ENCODE results near the gene PEX16.

The PEX16 gene

DNA sequence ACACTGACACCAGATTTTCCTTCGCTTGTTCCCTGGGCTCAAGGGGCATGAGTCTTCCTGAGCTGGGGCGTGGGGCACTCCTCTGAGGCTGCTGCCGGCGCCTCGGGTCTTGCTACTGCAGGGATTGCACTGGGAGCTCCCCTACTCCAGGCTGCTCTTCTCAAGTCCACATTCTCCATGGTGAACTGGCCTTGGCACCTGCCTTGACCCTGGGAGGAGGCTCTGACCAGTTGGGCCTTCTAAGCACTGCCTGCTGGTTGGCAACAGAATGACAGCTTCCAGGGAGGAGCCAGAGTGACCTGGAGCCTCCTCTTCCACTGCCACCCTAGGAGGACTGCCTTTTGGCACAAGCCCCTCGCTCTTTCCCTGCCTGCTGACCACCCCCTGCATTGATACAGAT is 20.1 kb downstream of the PEX16 start:
- Histone ChIP-seq H3K36me3 (peaks cover 0 to 5% (median 0%) of the 10 kb centered on the region in 3 donors), H3K9me3 (no peaks in the 10 kb centered on the region), H3K4me1 (peaks cover 0 to 21% (median 21%) of the 10 kb centered on the region in 4 donors), H3K27me3 (peaks cover 0 to 21% of the 10 kb centered on the region in 2 donors), H3K27ac (no peak overlapping the region), H3K4me3 (no peak overlapping the region)
- TF ChIP-seq, protein P1, sequence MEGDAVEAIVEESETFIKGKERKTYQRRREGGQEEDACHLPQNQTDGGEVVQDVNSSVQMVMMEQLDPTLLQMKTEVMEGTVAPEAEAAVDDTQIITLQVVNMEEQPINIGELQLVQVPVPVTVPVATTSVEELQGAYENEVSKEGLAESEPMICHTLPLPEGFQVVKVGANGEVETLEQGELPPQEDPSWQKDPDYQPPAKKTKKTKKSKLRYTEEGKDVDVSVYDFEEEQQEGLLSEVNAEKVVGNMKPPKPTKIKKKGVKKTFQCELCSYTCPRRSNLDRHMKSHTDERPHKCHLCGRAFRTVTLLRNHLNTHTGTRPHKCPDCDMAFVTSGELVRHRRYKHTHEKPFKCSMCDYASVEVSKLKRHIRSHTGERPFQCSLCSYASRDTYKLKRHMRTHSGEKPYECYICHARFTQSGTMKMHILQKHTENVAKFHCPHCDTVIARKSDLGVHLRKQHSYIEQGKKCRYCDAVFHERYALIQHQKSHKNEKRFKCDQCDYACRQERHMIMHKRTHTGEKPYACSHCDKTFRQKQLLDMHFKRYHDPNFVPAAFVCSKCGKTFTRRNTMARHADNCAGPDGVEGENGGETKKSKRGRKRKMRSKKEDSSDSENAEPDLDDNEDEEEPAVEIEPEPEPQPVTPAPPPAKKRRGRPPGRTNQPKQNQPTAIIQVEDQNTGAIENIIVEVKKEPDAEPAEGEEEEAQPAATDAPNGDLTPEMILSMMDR (IDR thresholded peaks at IDR 0.05), result no peak
- no peak for DNase-seq
- intact Hi-C loops (cut with DNase I; ENCODE audit: low total_unique reads), result no loop called here

DNA sequence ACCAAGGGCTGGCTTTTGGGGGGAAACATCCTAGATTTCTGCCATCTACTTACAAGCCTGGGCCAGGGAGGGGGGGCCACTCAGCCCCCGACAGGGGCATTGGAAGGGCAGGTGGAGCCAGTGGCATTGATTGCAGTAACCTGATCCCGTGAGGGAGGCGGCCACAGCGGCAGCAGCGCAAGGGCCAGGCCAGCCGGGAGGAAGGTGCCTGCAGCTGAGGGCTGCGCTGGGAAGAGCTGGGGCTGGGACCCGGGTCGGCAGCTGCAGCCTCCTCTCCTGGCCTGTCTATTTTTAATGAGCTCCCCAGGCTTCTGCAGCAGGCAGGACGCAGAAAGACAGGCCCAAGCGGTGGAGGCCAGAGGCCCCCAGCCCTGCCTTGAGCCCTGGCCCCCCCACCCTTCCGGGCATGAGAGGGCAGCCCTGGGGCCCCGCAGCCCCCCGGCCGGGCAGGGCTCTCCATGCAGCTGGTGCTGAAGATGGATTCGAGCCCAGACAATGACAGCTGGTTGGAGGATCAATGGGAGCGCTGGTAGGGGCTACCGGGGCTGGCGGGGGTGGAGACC is 21.2 kb downstream of the PEX16 start:
- no peak overlapping the region for H3K27ac ChIP-seq
- no peak overlapping the region for H3K4me3 ChIP-seq
- DNase-seq, result no peak
- TF ChIP-seq, protein P1 (IDR thresholded peaks at IDR 0.05), result no peak
- H3K36me3 ChIP-seq, result no peaks in the 10 kb centered on the region
- peaks cover 0 to 23% of the 10 kb centered on the region in 2 donors for H3K27me3 ChIP-seq
- H3K9me3 ChIP-seq, result no peaks in the 10 kb centered on the region
- peaks cover 0 to 21% (median 21%) of the 10 kb centered on the region in 4 donors for H3K4me1 ChIP-seq
- intact Hi-C loops (cut with DNase I; ENCODE audit: low total_unique reads), result no loop called here

GRCh38 chr11:45895553-45896259 is 22.0 kb downstream of the PEX16 start:
- intact Hi-C loops (cut with DNase I; ENCODE audit: low total_unique reads), result no loop called here
- peaks cover 0 to 23% of the 10 kb centered on the region in 2 donors for H3K27me3 ChIP-seq
- no peak overlapping the region for H3K27ac ChIP-seq
- peaks cover 0 to 16% (median 15%) of the 10 kb centered on the region in 4 donors for H3K4me1 ChIP-seq
- H3K36me3 ChIP-seq, result no peaks in the 10 kb centered on the region
- no peak overlapping the region for H3K4me3 ChIP-seq
- no peak for DNase-seq
- no peaks in the 10 kb centered on the region for H3K9me3 ChIP-seq
- TF ChIP-seq, protein P1 (IDR thresholded peaks at IDR 0.05), result no peak

DNA sequence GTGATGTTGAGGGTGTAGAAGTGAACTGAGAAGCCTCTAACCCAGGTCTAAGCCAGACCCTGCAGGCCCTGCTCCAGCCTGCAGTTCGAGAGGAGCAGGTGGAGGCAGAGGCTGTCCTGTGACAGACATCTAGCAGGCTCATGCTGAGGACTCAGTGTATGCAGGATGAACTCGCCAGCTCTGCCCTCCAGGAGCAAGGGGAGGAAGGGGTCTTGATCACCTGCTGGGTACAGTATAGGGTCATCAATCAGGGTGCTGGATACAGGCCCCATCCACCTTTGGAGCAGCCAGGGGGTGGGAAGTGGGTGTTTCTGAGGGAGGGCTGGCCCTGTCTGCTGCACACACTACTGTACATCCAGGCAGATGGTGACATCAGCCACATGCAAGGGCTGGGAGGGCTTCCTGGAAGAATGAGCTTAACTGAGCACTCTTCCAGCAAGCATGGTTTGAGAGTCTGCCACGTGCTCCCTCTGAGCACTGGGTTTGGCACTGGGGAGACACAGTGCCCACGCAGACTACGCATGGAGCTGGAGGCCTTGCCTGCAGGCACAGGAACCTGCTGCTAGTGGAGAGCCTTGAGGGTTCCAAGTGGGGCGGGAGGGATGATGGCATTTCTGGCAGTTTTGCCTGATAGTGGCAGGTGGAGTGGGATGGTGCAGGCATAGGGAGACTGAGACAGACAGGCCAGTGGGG is 23.0 kb downstream of the PEX16 start:
- TF ChIP-seq, protein P1 (IDR thresholded peaks at IDR 0.05), result no peak
- Histone ChIP-seq H3K36me3 (no peaks in the 10 kb centered on the region), H3K27me3 (peaks cover 0 to 23% of the 10 kb centered on the region in 2 donors), H3K9me3 (no peaks in the 10 kb centered on the region), H3K4me3 (no peak overlapping the region), H3K27ac (no peak overlapping the region), H3K4me1 (peaks cover 0 to 10% (median 9%) of the 10 kb centered on the region in 4 donors)
- intact Hi-C loops (cut with DNase I; ENCODE audit: low total_unique reads), result no loop called here
- no peak for DNase-seq

DNA sequence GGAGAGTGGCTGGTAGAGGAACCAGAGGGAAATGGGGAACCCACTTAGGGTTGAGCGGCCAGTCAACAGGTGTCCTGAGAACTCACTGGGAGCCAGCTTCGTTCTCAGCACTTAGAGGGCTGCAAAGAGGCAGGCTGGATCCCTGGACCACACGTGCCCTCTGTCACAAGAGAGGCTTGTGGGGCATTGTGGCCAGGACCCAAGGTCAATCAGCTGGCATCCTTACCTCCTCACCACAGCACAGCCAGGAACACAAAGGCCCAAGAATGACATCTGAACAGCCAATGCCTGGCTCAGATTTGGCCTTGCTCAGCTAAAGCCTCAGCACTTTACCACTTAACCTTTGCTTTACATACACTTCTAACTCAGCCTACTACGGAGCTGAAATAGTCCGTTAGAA is 24.8 kb downstream of the PEX16 start:
- TF ChIP-seq, protein P1 (IDR thresholded peaks at IDR 0.05), result no peak
- Histone ChIP-seq H3K27ac (no peak overlapping the region), H3K36me3 (no peaks in the 10 kb centered on the region), H3K4me1 (no peaks in the 10 kb centered on the region), H3K4me3 (no peak overlapping the region), H3K9me3 (no peaks in the 10 kb centered on the region), H3K27me3 (peaks cover 0 to 23% of the 10 kb centered on the region in 2 donors)
- intact Hi-C loops (cut with DNase I; ENCODE audit: low total_unique reads), result no loop called here
- no peak for DNase-seq
